Measurements from ENCODE around the gene BLOC1S5. TPM values are rescaled to one million over a fixed set of nuclear protein-coding genes. Genes with fewer than 3 reads are reported as not detected.

Gene BLOC1S5
- total and polyA plus RNA-seq, 9 of the 15 experiments (the other 6 are each of a cell fraction or from before 2014, with no cell fraction given) = 8.5 to 41.0 (median 27.7) TPM

GRCh38 chr6:8082572-8082953, 18.4 kb upstream of the BLOC1S5 start (continued):
- TF ChIP-seq REST (IDR thresholded peaks at IDR 0.05; ENCODE audit: borderline replicate concordance) (no peak), REST (CRISPR knock-in tag; IDR thresholded peaks at IDR 0.05; ENCODE audit: low read depth) (no peak)
